ENCODE measurements around the gene AXIN1.
"Not testable (repeated sequence)": the region's sequence is repeated elsewhere in the genome, so short reads cannot be mapped to it uniquely, and the experiment has no call there.

The AXIN1 gene

DNA sequence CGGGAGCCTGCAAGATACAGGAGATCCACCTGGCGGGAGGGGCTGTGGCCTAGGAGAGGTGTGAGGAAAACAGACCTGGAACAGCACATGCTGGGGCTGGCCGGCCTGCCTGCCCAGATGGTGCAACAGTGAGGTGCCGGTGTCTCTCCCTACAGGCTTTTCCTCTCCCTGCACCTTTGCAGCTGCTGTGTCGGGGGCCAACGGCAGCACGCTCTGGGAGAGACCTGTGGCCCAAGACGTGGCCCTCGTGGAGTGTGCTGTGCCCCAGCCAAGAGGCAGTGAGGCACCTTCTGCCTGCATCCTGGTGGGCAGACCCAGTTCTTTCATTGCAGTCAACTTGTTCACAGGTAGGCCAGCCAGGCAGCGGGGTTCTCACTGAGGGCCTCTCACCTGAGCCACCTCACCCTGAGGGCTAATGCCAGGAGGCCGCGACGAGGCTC is 92.7 kb downstream of the AXIN1 start:
- H3K27ac ChIP-seq (ENCODE audit: low read depth in 2 of 2, low read length in 2 of 2) = no peak overlapping the region
- no peak overlapping the region for H3K9ac ChIP-seq (ENCODE audit: low read depth in 1 of 2, low read length in 2 of 2)
- H3K36me3 ChIP-seq (ENCODE audit: control insufficient read depth in 2 of 2, insufficient read depth in 2 of 2, low read length in 2 of 2) = peaks cover 38 to 57% of the 10 kb centered on the region in 2 donors
- H3K9me3 ChIP-seq (ENCODE audit: control insufficient read depth in 2 of 2, low read length in 2 of 2) = no peaks in the 10 kb centered on the region
- H3K4me3 ChIP-seq (ENCODE audit: low read length in 2 of 2) = no peak overlapping the region
- H3K27me3 ChIP-seq (ENCODE audit: control insufficient read depth in 2 of 2, insufficient read depth in 2 of 2, low read length in 2 of 2) = no peaks in the 10 kb centered on the region
- H3K4me1 ChIP-seq (ENCODE audit: control insufficient read depth in 2 of 2, insufficient read depth in 2 of 2, low read length in 2 of 2) = no peaks in the 10 kb centered on the region

DNA sequence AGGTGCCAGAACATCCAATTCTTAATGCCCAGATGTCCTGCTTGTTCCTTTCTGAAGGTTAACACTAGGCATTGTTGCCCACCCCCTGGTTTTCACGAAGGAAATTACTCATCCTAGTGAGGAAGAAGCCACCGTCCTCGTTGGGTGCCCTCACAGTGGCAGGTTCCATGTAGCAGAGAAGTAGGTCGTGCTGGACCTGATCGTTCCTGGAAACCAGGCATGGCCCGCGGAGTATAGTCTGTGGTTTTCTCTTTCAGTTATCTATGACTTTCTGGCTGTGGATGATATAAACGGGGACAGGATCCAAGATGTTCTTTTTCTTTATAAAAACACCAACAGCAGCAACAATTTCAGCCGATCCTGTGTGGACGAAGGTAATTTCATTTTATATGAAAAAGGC is 93.3 kb downstream of the AXIN1 start:
- Histone ChIP-seq H3K9ac (ENCODE audit: low read depth in 1 of 2, low read length in 2 of 2) (no peak overlapping the region), H3K4me3 (ENCODE audit: low read length in 2 of 2) (no peak overlapping the region), H3K9me3 (ENCODE audit: control insufficient read depth in 2 of 2, low read length in 2 of 2) (no peaks in the 10 kb centered on the region), H3K4me1 (ENCODE audit: control insufficient read depth in 2 of 2, insufficient read depth in 2 of 2, low read length in 2 of 2) (no peaks in the 10 kb centered on the region), H3K36me3 (ENCODE audit: control insufficient read depth in 2 of 2, insufficient read depth in 2 of 2, low read length in 2 of 2) (peaks cover 36 to 51% of the 10 kb centered on the region in 2 donors), H3K27me3 (ENCODE audit: control insufficient read depth in 2 of 2, insufficient read depth in 2 of 2, low read length in 2 of 2) (no peaks in the 10 kb centered on the region), H3K27ac (ENCODE audit: low read depth in 2 of 2, low read length in 2 of 2) (no peak overlapping the region)

DNA sequence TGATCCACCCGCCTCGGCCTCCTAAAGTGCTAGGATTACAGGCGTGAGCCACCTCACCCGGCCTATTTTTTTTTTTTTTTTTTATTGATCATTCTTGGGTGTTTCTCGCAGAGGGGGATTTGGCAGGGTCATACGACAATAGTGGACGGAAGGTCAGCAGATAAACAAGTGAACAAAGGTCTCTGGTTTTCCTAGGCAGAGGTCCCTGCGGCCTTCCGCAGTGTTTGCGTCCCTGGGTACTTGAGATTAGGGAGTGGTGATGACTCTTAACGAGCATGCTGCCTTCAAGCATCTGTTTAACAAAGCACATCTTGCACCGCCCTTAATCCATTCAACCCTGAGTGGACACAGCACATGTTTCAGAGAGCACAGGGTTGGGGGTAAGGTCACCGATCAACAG is 94.4 kb downstream of the AXIN1 start:
- H3K4me3 ChIP-seq (ENCODE audit: low read length in 2 of 2); H3K27ac ChIP-seq (ENCODE audit: low read depth in 2 of 2, low read length in 2 of 2); H3K9ac ChIP-seq (ENCODE audit: low read depth in 1 of 2, low read length in 2 of 2); H3K9me3 ChIP-seq (ENCODE audit: control insufficient read depth in 2 of 2, low read length in 2 of 2); H3K27me3 ChIP-seq (ENCODE audit: control insufficient read depth in 2 of 2, insufficient read depth in 2 of 2, low read length in 2 of 2); H3K4me1 ChIP-seq (ENCODE audit: control insufficient read depth in 2 of 2, insufficient read depth in 2 of 2, low read length in 2 of 2): not testable (repeated sequence)
- H3K36me3 ChIP-seq (ENCODE audit: control insufficient read depth in 2 of 2, insufficient read depth in 2 of 2, low read length in 2 of 2) = peaks cover 28 to 43% of the 10 kb centered on the region in 2 donors

DNA sequence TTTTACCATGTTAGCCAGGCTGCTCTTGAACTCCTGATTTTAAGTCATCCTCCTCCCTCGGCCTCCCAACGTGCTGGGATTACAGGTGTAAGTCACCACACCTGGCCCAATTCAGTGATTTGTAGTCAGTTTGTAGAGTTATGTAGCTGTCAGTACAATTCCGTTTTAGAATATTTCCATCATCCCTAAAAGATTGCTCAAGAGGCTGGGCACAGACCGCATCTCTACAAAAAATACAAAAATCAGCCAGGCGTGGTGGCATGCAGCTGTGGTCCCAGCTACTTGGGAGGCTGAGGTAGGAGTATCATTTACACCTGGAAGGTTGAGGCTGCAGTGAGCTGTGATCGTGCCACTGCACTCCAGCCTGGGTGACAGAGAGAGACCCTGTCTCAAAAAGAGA is 97.3 kb downstream of the AXIN1 start:
- H3K4me3 ChIP-seq (ENCODE audit: low read length in 2 of 2) = no peak overlapping the region
- H3K36me3 ChIP-seq (ENCODE audit: control insufficient read depth in 2 of 2, insufficient read depth in 2 of 2, low read length in 2 of 2) = peaks cover 15 to 24% of the 10 kb centered on the region in 2 donors
- H3K9ac ChIP-seq (ENCODE audit: low read depth in 1 of 2, low read length in 2 of 2) = no peak overlapping the region
- H3K27me3 ChIP-seq (ENCODE audit: control insufficient read depth in 2 of 2, insufficient read depth in 2 of 2, low read length in 2 of 2) = no peaks in the 10 kb centered on the region
- no peaks in the 10 kb centered on the region for H3K9me3 ChIP-seq (ENCODE audit: control insufficient read depth in 2 of 2, low read length in 2 of 2)
- H3K27ac ChIP-seq (ENCODE audit: low read depth in 2 of 2, low read length in 2 of 2) = no peak overlapping the region
- peaks cover 16 to 24% of the 10 kb centered on the region in 2 donors for H3K4me1 ChIP-seq (ENCODE audit: control insufficient read depth in 2 of 2, insufficient read depth in 2 of 2, low read length in 2 of 2)

DNA sequence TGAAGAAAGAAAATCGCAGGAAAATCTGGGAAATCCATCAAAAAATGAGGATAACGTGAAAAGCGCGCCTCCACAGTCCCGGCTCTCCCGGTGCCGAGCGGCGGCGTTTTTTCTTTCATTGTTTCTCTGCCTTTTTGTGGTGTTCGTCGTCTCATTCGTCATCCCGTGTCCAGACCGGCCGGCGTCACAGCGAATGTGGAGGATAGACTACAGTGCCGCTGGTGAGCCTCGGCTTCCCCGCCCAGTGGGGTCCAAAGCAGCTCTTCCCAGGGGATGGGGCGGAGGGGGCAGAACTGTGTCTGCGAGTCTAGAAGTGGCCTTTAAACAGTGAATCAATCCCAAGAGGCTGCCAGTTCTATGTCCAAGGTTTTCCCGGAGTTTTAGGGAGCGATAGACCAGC is 98.1 kb downstream of the AXIN1 start:
- no peaks in the 10 kb centered on the region for H3K27me3 ChIP-seq (ENCODE audit: control insufficient read depth in 2 of 2, insufficient read depth in 2 of 2, low read length in 2 of 2)

DNA sequence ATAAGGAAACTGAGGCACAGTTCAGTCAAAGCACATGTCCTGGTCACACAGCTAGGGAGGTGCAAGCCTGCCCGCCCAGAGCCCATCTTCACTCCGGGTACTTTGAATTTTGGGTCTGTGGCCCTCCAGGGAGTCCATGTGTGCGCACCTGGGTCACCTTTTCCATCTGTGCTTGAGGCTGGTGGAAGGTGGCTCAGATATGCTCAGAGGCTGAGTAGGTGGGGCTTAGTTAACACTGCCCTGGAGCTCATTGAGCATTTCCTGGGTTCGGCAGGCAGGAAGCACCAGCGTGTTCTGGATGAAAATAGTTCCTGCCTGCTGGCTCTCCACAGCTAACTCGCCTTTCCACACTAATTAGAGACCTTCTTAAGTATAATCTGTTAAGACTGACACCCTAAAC is 98.7 kb downstream of the AXIN1 start:
- Histone ChIP-seq H3K9ac (ENCODE audit: low read depth in 1 of 2, low read length in 2 of 2) (peak overlapping the region in 1 of 2 donors; percentile 47), H3K4me3 (ENCODE audit: low read length in 2 of 2) (no peak overlapping the region), H3K27me3 (ENCODE audit: control insufficient read depth in 2 of 2, insufficient read depth in 2 of 2, low read length in 2 of 2) (no peaks in the 10 kb centered on the region), H3K4me1 (ENCODE audit: control insufficient read depth in 2 of 2, insufficient read depth in 2 of 2, low read length in 2 of 2) (peaks cover 16 to 30% of the 10 kb centered on the region in 2 donors), H3K36me3 (ENCODE audit: control insufficient read depth in 2 of 2, insufficient read depth in 2 of 2, low read length in 2 of 2) (peaks cover 9 to 12% of the 10 kb centered on the region in 2 donors), H3K27ac (ENCODE audit: low read depth in 2 of 2, low read length in 2 of 2) (peak overlapping the region; percentile 36 to 63), H3K9me3 (ENCODE audit: control insufficient read depth in 2 of 2, low read length in 2 of 2) (no peaks in the 10 kb centered on the region)

More for the DNA sequence above, 98.1 kb downstream of the AXIN1 start:
- H3K9ac ChIP-seq (ENCODE audit: low read depth in 1 of 2, low read length in 2 of 2) = no peak overlapping the region
- H3K9me3 ChIP-seq (ENCODE audit: control insufficient read depth in 2 of 2, low read length in 2 of 2) = no peaks in the 10 kb centered on the region
- peaks cover 16 to 28% of the 10 kb centered on the region in 2 donors for H3K4me1 ChIP-seq (ENCODE audit: control insufficient read depth in 2 of 2, insufficient read depth in 2 of 2, low read length in 2 of 2)
- no peak overlapping the region for H3K27ac ChIP-seq (ENCODE audit: low read depth in 2 of 2, low read length in 2 of 2)
- peaks cover 11 to 18% of the 10 kb centered on the region in 2 donors for H3K36me3 ChIP-seq (ENCODE audit: control insufficient read depth in 2 of 2, insufficient read depth in 2 of 2, low read length in 2 of 2)
- H3K4me3 ChIP-seq (ENCODE audit: low read length in 2 of 2) = no peak overlapping the region

DNA sequence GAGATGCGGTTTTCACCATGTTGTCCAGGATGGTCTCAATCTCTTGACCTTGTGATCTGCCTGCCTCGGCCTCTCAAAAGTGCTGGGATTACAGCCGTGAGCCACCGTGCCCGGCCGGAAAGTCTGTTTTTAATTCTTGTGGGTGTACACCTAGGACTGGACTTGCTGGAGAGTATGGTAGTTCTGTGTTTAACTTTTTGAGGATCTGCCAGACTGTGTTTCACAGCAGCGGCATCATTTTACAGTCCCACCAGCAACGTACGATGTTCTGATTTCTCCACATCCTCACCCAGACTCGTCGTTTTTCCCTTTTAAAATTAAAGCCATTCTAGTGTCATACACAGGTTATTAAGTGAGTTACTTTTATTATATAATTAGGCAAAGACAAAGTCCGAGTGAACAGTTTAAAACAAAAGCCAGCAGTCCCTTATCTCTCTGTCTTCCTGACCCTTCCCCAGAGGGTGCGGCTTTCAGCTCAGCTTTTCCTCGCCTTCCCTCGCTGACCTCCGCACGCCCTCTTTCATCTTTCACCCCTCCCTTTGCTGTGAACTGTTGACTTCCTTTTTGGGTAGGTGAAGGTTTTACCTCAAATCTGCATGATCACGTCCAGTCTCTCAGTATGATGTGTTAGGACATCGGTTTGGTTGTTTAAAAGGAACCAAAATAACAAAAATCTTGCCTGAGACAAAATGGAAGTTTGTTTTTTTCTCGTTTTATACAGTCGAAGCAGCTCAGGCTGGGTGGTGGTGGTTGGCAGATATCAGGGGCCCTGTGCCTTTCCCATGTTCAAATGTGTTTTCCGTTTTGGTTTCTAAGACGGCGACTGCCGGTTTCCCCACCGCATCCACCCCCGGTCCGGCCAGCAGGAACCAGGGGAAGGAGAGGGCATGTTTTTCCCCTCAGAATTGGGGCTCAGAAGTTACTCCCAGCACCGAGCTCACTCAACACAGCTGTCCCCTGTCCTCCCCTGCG is 99.9 kb downstream of the AXIN1 start:
- no peaks in the 10 kb centered on the region for H3K9me3 ChIP-seq (ENCODE audit: control insufficient read depth in 2 of 2, low read length in 2 of 2)
- no peaks in the 10 kb centered on the region for H3K27me3 ChIP-seq (ENCODE audit: control insufficient read depth in 2 of 2, insufficient read depth in 2 of 2, low read length in 2 of 2)
- peak overlapping the region; percentile 74 to 78 for H3K27ac ChIP-seq (ENCODE audit: low read depth in 2 of 2, low read length in 2 of 2)
- H3K36me3 ChIP-seq (ENCODE audit: control insufficient read depth in 2 of 2, insufficient read depth in 2 of 2, low read length in 2 of 2) = peaks cover 9 to 12% of the 10 kb centered on the region in 2 donors
- H3K4me1 ChIP-seq (ENCODE audit: control insufficient read depth in 2 of 2, insufficient read depth in 2 of 2, low read length in 2 of 2) = peaks cover 16 to 30% of the 10 kb centered on the region in 2 donors
- peak overlapping the region; percentile 48 to 61 for H3K4me3 ChIP-seq (ENCODE audit: low read length in 2 of 2)
- peak overlapping the region; percentile 27 to 56 for H3K9ac ChIP-seq (ENCODE audit: low read depth in 1 of 2, low read length in 2 of 2)

DNA sequence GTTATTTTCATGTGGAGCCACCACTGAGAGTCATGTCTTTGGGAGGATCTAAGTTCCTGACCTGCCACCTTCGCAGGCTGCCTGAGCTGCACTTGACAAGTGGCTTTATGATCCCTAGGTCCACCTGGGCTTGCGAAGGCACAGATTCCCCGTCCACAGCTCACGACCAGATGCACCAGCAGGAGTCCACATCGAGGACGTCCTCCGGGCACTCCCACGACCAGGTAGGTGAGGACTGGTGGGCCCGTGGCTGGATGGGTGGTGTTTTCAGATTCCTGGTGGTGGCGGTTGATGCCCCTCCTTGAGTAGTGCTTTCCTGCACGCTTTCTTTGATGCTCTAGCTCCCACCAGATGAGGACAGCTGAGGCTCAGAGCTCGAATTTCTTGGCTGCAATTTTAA is 103.1 kb downstream of the AXIN1 start:
- peaks cover 5 to 9% of the 10 kb centered on the region in 2 donors for H3K36me3 ChIP-seq (ENCODE audit: control insufficient read depth in 2 of 2, insufficient read depth in 2 of 2, low read length in 2 of 2)
- H3K27ac ChIP-seq (ENCODE audit: low read depth in 2 of 2, low read length in 2 of 2) = no peak overlapping the region
- no peaks in the 10 kb centered on the region for H3K27me3 ChIP-seq (ENCODE audit: control insufficient read depth in 2 of 2, insufficient read depth in 2 of 2, low read length in 2 of 2)
- no peak overlapping the region for H3K4me3 ChIP-seq (ENCODE audit: low read length in 2 of 2)
- no peak overlapping the region for H3K9ac ChIP-seq (ENCODE audit: low read depth in 1 of 2, low read length in 2 of 2)
- H3K4me1 ChIP-seq (ENCODE audit: control insufficient read depth in 2 of 2, insufficient read depth in 2 of 2, low read length in 2 of 2) = peaks cover 16 to 30% of the 10 kb centered on the region in 2 donors
- H3K9me3 ChIP-seq (ENCODE audit: control insufficient read depth in 2 of 2, low read length in 2 of 2) = no peaks in the 10 kb centered on the region

DNA sequence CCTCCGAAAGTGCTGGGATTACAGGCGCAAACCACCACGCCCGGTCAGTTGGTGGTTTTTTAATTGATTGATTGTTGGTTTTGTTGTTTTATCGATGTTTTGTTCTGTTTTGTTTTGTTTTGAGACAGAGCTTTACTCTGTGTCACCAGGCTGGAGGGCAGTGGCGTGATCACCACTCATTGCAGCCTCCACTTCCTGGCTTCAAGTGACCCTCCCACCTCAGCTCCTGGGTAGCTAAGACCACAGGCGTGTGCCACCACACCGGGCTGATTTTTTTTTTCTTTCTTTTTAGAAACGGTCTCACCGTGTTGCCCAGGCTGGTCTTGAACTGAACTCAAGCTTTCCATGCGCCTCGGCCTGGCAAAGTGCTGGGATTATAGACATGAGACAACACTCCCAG is 105.5 kb downstream of the AXIN1 start:
- no peaks in the 10 kb centered on the region for H3K27me3 ChIP-seq (ENCODE audit: control insufficient read depth in 2 of 2, insufficient read depth in 2 of 2, low read length in 2 of 2)
- no peak overlapping the region for H3K9ac ChIP-seq (ENCODE audit: low read depth in 1 of 2, low read length in 2 of 2)
- H3K9me3 ChIP-seq (ENCODE audit: control insufficient read depth in 2 of 2, low read length in 2 of 2) = no peaks in the 10 kb centered on the region
- peaks cover 5 to 9% of the 10 kb centered on the region in 2 donors for H3K36me3 ChIP-seq (ENCODE audit: control insufficient read depth in 2 of 2, insufficient read depth in 2 of 2, low read length in 2 of 2)
- no peak overlapping the region for H3K27ac ChIP-seq (ENCODE audit: low read depth in 2 of 2, low read length in 2 of 2)
- peaks cover 0 to 15% of the 10 kb centered on the region in 2 donors for H3K4me1 ChIP-seq (ENCODE audit: control insufficient read depth in 2 of 2, insufficient read depth in 2 of 2, low read length in 2 of 2)
- H3K4me3 ChIP-seq (ENCODE audit: low read length in 2 of 2) = no peak overlapping the region

DNA sequence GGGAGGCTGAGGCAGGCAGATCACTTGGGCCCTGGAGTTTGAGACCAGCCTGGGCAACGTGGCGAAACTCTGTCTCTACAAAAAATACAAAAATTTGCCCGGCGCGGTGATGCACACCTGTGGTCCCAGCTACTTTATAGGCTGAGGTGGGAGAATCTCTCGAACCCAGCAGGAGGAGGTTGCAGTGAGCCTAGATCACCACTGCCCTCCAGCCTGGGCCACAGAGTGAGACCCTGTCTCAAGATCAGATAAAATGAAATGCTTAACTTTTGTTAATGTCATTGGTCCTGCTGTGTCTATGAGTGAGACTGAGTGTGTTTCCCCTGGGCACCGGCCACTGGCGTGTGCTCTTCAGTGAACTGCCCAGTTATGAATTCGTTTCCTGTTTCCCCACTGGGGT is 107.4 kb downstream of the AXIN1 start:
- no peaks in the 10 kb centered on the region for H3K9me3 ChIP-seq (ENCODE audit: control insufficient read depth in 2 of 2, low read length in 2 of 2)
- peaks cover under 1 to 2% of the 10 kb centered on the region in 2 donors for H3K36me3 ChIP-seq (ENCODE audit: control insufficient read depth in 2 of 2, insufficient read depth in 2 of 2, low read length in 2 of 2)
- H3K27me3 ChIP-seq (ENCODE audit: control insufficient read depth in 2 of 2, insufficient read depth in 2 of 2, low read length in 2 of 2) = no peaks in the 10 kb centered on the region
- peaks cover 0 to 6% of the 10 kb centered on the region in 2 donors for H3K4me1 ChIP-seq (ENCODE audit: control insufficient read depth in 2 of 2, insufficient read depth in 2 of 2, low read length in 2 of 2)
- H3K4me3 ChIP-seq (ENCODE audit: low read length in 2 of 2) = no peak overlapping the region
- no peak overlapping the region for H3K9ac ChIP-seq (ENCODE audit: low read depth in 1 of 2, low read length in 2 of 2)
- H3K27ac ChIP-seq (ENCODE audit: low read depth in 2 of 2, low read length in 2 of 2) = no peak overlapping the region
